Stimulated activated CD4-positive, alpha-beta T cell treated with anti-CD3 and anti-CD28 coated beads, Interleukin-2, amount 100 ng/mL, for 24 hours (primary cell): ENCODE data around the gene HOXC13.
A peak's percentile ranks its signal among the peaks of the same experiment; 100 is the strongest.

ENCODE experiments used
- DNase-seq, 2 donors: peaks; one replicate each; pipeline ENCODE4 v3.0.0-alpha.2; 2020

The HOXC13 gene

GRCh38 chr12:53938326-53939140, at the start of gene HOXC13:
Gene HOXC13, plus strand, starts transcription at chr12:53938831. Its CDS starts 76 bp downstream, at chr12:53938907.
- DNase-seq: peak in 1 of 2 donors; percentile 70

GRCh38 chr12:53890081-53890480, 48.5 kb upstream of the HOXC13 start:
- DNase-seq: no peak

DNA sequence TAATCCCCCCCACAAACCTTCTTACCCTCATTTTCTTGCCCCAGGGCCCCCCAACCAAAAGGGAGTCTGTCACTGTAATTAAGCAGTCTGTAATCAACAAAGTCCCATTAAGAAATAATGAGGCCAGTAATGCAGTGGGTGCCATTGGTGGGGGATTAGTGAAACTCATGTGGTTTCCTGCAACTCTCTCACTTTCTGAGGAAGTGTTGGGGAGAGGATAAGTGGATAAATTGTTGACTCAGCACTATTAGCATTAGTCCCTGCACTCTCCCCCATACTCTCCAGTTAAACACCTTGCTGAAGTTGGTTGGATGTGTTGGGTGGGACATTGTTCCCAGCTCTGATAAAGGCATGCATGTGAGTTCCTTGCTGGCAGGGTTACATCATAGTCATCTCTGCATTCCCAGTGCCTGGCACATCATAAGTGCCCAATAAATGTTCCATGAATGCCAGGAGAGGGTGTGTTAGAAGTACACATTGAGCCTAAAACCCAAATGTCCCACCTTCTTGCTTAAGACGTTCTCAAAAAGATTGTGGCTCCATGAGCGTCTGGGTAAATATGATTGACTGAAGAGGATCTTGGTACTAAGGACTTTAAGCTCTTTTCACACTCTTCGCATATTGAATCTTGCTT, 45.8 kb upstream of the HOXC13 start:
- no peak for DNase-seq

- no peak for DNase-seq
Measured at GRCh38 chr12:53899230-53899629, 39.4 kb upstream of the HOXC13 start.

- DNase-seq: no peak
Measured at GRCh38 chr12:53907103-53907502, 31.5 kb upstream of the HOXC13 start.

DNA sequence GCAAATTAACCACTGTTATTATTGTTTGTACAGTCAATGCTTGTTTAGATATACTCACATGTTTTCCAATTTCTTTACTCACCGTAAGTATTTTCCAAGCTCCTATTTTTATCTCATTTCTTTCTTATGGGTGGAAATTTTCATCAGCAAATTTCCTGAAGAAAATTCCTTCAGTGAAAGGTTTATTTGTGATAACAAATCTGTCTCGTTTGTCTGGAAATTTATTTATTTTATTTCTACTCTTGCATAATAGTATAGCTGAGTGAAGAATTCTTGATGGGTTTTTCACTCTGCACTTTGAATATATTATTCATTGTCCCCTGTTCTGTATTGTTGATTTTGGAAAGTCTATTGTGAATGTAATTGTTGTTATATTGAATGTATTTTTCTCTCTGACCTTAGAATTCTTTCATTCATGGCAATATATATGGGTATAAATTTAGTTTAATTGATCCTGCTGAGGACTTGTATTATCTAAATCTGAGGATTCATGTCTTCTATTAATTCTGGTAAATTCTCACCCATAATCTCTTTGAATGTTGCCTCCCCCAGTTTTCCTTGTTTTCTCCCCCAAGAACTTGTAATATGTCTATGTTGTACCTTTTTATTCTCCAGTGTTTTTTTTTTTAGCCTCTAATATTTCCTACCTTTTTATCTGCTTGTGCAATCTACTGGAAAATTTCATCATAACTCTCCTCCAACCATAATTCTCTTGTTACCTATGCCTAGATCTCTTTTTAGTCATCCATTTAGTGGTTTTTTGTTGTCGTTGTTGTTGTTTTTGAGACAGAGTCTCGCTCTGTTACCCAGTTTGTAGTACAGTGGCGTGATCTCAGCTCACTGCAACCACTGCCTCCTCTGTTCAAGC, 21.6 kb upstream of the HOXC13 start:
- DNase-seq: no peak

- DNase-seq: no peak
Measured at GRCh38 chr12:53924521-53925405, 13.9 kb upstream of the HOXC13 start.

- no peak for DNase-seq
Measured at GRCh38 chr12:53927220-53928029, 11.2 kb upstream of the HOXC13 start.

- DNase-seq: no peak
Measured at GRCh38 chr12:53928054-53928835, 10.4 kb upstream of the HOXC13 start.

DNA sequence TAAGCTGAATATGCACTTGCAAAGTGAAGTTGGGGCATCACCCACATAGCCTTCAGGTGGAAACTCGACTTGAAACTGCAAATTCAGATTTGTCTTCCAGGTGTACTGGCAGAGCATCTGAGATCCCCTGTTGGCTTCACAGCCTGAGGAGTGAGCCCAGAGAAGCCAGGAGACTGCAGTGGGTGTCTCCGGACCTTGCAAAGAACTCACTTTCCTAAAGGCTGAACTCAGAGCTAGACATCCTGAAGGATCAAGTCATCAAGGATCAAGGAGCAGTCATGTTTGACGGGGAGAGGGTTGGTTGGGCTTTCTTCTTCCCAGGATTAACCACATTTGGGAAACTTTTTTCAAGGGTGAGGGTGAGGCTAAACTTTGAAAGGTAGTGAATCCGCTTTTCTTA, 9.1 kb upstream of the HOXC13 start:
- DNase-seq: no peak

GRCh38 chr12:53930591-53931255, 7.9 kb upstream of the HOXC13 start:
- no peak for DNase-seq

GRCh38 chr12:53931844-53932581, 6.6 kb upstream of the HOXC13 start:
- DNase-seq: no peak

GRCh38 chr12:53932915-53933314, 5.7 kb upstream of the HOXC13 start:
- no peak for DNase-seq

GRCh38 chr12:53935383-53936341, 3.0 kb upstream of the HOXC13 start:
- DNase-seq: no peak

DNA sequence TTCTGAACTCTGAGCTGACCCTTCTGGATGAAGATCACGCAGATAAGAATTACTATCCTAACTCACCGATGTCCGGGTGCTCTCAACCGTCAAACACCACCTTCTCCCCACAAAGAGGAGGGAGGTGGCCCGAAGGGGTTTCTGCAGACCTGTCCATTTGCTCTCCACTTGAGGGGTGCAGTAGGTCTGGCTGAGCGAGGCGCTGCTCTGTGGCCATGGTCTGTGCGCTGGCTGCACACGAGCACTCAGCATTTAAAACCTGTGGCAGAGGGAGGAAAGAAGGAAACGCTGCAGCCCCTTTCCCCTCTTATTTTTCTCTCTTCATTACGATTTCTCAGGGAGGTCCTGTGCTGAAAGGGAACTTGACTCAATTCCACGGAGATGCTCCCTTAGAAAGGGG, 1.5 kb upstream of the HOXC13 start:
- no peak for DNase-seq

GRCh38 chr12:53937596-53938325, 870 bp upstream of the HOXC13 start:
- no peak for DNase-seq
